K562 (cell line): ENCODE data around the gene RRAGD. TPM values are rescaled to one million over a fixed set of nuclear protein-coding genes. Genes with fewer than 3 reads are reported as not detected.

ENCODE experiments used
- ELF2 ChIP-seq: fragments of 250-450 bp; sonication (Bioruptor Pico); IDR thresholded peaks from 2 replicates; pipeline ENCODE4 v1.5.0; 2021; ENCODE audit warnings: mild to moderate bottlenecking
- ELK1 ChIP-seq: sonication (generic); formaldehyde crosslinking; IDR thresholded peaks from 2 replicates; pipeline ENCODE4 v1.8.1; 2022; ENCODE audit warnings: missing genetic modification reagents
- FOXM1 ChIP-seq, 2 experiments: fragments of 450-650 bp in 1 of 2; sonication (generic) in 1 of 2; formaldehyde crosslinking in 1 of 2; IDR thresholded peaks; 2 replicates each; pipeline versions ENCODE4 v1.6.1 to v1.9.0; 2017 to 2022; ENCODE audit warnings: low read depth in 2 of 2, mild to moderate bottlenecking in 2 of 2, missing genetic modification reagents in 1 of 2, moderate library complexity in 1 of 2
- HDAC8 ChIP-seq: fragments of 450-650 bp; IDR thresholded peaks from 2 replicates; pipeline ENCODE4 v1.6.1; 2016; ENCODE audit warnings: mild to moderate bottlenecking, missing genetic modification characterization, moderate library complexity, missing compliant biosample characterization
- ILK ChIP-seq: fragments of 450-650 bp; IDR thresholded peaks from 2 replicates; pipeline ENCODE4 v1.6.1; 2016; ENCODE audit warnings: missing genetic modification characterization, low read depth, mild to moderate bottlenecking, missing compliant biosample characterization, moderate library complexity, borderline replicate concordance
- KLF16 ChIP-seq: IDR thresholded peaks from 2 replicates; pipeline ENCODE4 v1.6.1; 2016; ENCODE audit warnings: antibody characterized with exemption
- MAFK ChIP-seq: IDR thresholded peaks from 2 replicates; pipeline ENCODE4 v1.6.1; 2011; ENCODE audit warnings: low read length, improper control_type of control experiment
- MYNN ChIP-seq, 2 experiments: sonication (generic); formaldehyde crosslinking in 1 of 2; IDR thresholded peaks; 2 replicates each; pipeline versions ENCODE4 v1.5.0 to v1.6.1; 2016 to 2020; ENCODE audit warnings: antibody characterized with exemption in 1 of 2, missing genetic modification reagents in 1 of 2
- NR3C1 ChIP-seq: sonication (generic); formaldehyde crosslinking; IDR thresholded peaks from 2 replicates; pipeline ENCODE4 v1.8.1; 2022; ENCODE audit warnings: missing genetic modification reagents
- NR4A1 ChIP-seq, 2 experiments: fragments of 250-450 bp in 1 of 2; fragments of 450-650 bp in 1 of 2; sonication (Bioruptor Pico) in 1 of 2; IDR thresholded peaks; 2 replicates each; pipeline versions ENCODE4 v1.4.0 to v1.6.1; 2016 to 2020; ENCODE audit warnings: mild to moderate bottlenecking in 2 of 2, missing compliant biosample characterization in 1 of 2, missing genetic modification characterization in 1 of 2, moderate library complexity in 1 of 2
- PHTF2 ChIP-seq: fragments of 250-450 bp; sonication (Bioruptor Pico); IDR thresholded peaks from 2 replicates; pipeline ENCODE4 v1.5.0; 2021; ENCODE audit warnings: mild to moderate bottlenecking
- RFX1 ChIP-seq: fragments of 450-650 bp; IDR thresholded peaks from 2 replicates; pipeline ENCODE4 v1.6.1; 2016; ENCODE audit warnings: mild to moderate bottlenecking, moderate library complexity
- TEAD1 ChIP-seq, 2 experiments: fragments of 450-650 bp in 1 of 2; sonication (generic) in 1 of 2; formaldehyde crosslinking; IDR thresholded peaks; 2 replicates each; pipeline versions ENCODE4 v1.4.0 to v1.8.0; 2020 to 2022; ENCODE audit warnings: mild to moderate bottlenecking in 2 of 2, missing genetic modification reagents in 1 of 2
- TFAP4 ChIP-seq: sonication (generic); formaldehyde crosslinking; IDR thresholded peaks from 2 replicates; pipeline ENCODE4 v1.8.0; 2022; ENCODE audit warnings: missing genetic modification reagents, mild to moderate bottlenecking, moderate library complexity, borderline replicate concordance
- U2AF2 ChIP-seq: fragments of 200-400 bp; formaldehyde crosslinking; optimal IDR thresholded peaks from 2 replicates; pipeline ENCODE3; 2017; ENCODE audit warnings: low read depth, mild to moderate bottlenecking, low read length
- ZBTB12 ChIP-seq: fragments of 250-450 bp; sonication (Bioruptor Pico); IDR thresholded peaks from 2 replicates; pipeline ENCODE4 v1.4.0; 2020
- ZBTB33 ChIP-seq: sonication (generic); formaldehyde crosslinking; IDR thresholded peaks from 2 replicates; pipeline ENCODE4 v1.8.1; 2023; ENCODE audit warnings: mild to moderate bottlenecking, missing genetic modification reagents
- ZNF121 ChIP-seq: sonication (generic); formaldehyde crosslinking; conservative IDR thresholded peaks from 2 replicates; pipeline ENCODE4 v1.8.0; 2022; ENCODE audit warnings: missing genetic modification reagents
- ZNF277 ChIP-seq: fragments of 250-450 bp; sonication (Bioruptor Pico); IDR thresholded peaks from 2 replicates; pipeline ENCODE4 v1.8.0; 2022; ENCODE audit warnings: inconsistent platforms, mild to moderate bottlenecking, moderate library complexity, borderline replicate concordance
- ZNF311 ChIP-seq: fragments of 250-450 bp; sonication (Bioruptor Pico); IDR thresholded peaks from 2 replicates; pipeline ENCODE4 v1.4.0; 2020; ENCODE audit warnings: mild to moderate bottlenecking, moderate library complexity
- ZNF436 ChIP-seq: fragments of 250-450, 450-650 bp; sonication (Bioruptor Pico); formaldehyde crosslinking; IDR thresholded peaks from 2 replicates; pipeline ENCODE4 v1.7.0; 2020; ENCODE audit warnings: mild to moderate bottlenecking
- ZNF766 ChIP-seq: fragments of 200-800 bp; sonication (Bioruptor generic); conservative IDR thresholded peaks from 2 replicates; pipeline ENCODE4 v1.6.1; 2016; ENCODE audit warnings: missing genetic modification characterization, missing compliant biosample characterization
- polyA plus RNA-seq, 8 experiments: library from polyadenylated mRNA; depleted of rRNA in 4 of 8; stranded (reverse) in 5 of 8; unstranded in 3 of 8; fragments of >200 nt; fragmentation: Nextera tagmentation in 2 of 8; fragmentation: Illumina TruSeq in 1 of 8; extraction: Ambion mirVana in 2 of 8; extraction: Trizol in 1 of 8; gene quantifications; 2 replicates each; pipeline versions ENCODE4 v1.2.1 to v1.2.3, GENCODE V29; 2011 to 2014; ENCODE audit warnings: inconsistent platforms in 1 of 8, missing spikeins in 1 of 8
- total RNA-seq, 7 experiments: library from RNA; depleted of rRNA in 6 of 7; stranded (reverse); fragments of >200 nt in 6 of 7; fragmentation: Illumina TruSeq in 2 of 7; extraction: Trizol in 2 of 7; gene quantifications; 2 replicates each; pipeline versions ENCODE4 v1.2.1 to v1.2.3, GENCODE V29; 2011 to 2021; ENCODE audit warnings: low replicate concordance in 1 of 7

Gene RRAGD
- total and polyA plus RNA-seq, 9 of the 15 experiments (the other 6 are each of a cell fraction or from before 2014, with no cell fraction given), result 0.03 to 0.07 (median 0.04) TPM; not detected in 6

GRCh38 chr6:89353118-89353556 is 58.9 kb downstream of the RRAGD start (continued):
- TF ChIP-seq FOXM1 (IDR thresholded peaks at IDR 0.05; ENCODE audit: low read depth) (no peak), FOXM1 (CRISPR knock-in tag; IDR thresholded peaks at IDR 0.05; ENCODE audit: low read depth) (no peak), RFX1 (no peak), TEAD1 (CRISPR knock-in tag; IDR thresholded peaks at IDR 0.05) (no peak), ZNF436 (CRISPR knock-in tag) (no peak), NR3C1 (CRISPR knock-in tag) (no peak), ZNF311 (CRISPR knock-in tag) (no peak), ILK (tag) (no peak), TFAP4 (CRISPR knock-in tag) (no peak), NR4A1 (CRISPR knock-in tag; IDR thresholded peaks at IDR 0.05) (no peak), NR4A1 (tag; IDR thresholded peaks at IDR 0.05) (no peak), ZBTB12 (CRISPR knock-in tag) (no peak), MYNN (IDR thresholded peaks at IDR 0.05) (no peak), MYNN (CRISPR knock-in tag; IDR thresholded peaks at IDR 0.05) (no peak), HDAC8 (tag) (no peak), KLF16 (no peak), ZNF277 (CRISPR knock-in tag) (no peak), MAFK (no peak), ELF2 (no peak), ZNF766 (CRISPR knock-in tag) (0 out of 2 replicates have a peak, but pooled peaks have one; percentile 54), PHTF2 (no peak), ELK1 (CRISPR knock-in tag) (no peak), U2AF2 (no peak), ZBTB33 (CRISPR knock-in tag) (peak; percentile 84; the same call in 1 of the 2 replicates), ZNF121 (CRISPR knock-in tag) (no peak)
